Measurements from ENCODE around the gene PPP6R3. TPM values are rescaled to one million over a fixed set of nuclear protein-coding genes. Genes with fewer than 3 reads are reported as not detected.

PPP6R3 gene
- total and polyA plus RNA-seq, 2 of the 13 experiments (the other 11 are each of a cell fraction or from before 2014, with no cell fraction given): 41.2 to 83.4 TPM

DNA sequence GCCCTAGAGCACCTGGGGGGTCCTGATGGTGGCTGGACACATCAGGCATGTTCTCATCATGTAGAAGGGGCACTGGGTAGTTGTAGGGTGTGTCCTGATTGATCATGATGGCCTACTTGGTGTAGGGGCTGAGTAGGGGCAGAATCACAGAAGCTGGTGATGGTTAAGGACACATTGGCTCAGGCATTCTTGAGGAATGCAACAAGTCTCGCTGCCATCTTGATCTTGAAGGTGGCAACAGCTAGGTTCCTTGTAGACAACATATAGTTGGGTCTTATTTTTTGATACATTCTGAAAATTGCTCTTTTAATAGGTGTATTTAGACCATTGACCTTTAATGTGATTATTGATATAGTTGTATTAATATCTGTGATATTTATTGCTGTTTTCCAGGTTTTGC is 28.1 kb downstream of the PPP6R3 start (continued):
- TF ChIP-seq ZNF318 (CRISPR knock-in tag; IDR thresholded peaks at IDR 0.05) (no peak), ZNF891 (CRISPR knock-in tag; IDR thresholded peaks at IDR 0.05) (no peak), ASH2L (IDR thresholded peaks at IDR 0.05; ENCODE audit: insufficient read length, low read depth, low read length) (no peak)
- TF ChIP-seq, protein P1, sequence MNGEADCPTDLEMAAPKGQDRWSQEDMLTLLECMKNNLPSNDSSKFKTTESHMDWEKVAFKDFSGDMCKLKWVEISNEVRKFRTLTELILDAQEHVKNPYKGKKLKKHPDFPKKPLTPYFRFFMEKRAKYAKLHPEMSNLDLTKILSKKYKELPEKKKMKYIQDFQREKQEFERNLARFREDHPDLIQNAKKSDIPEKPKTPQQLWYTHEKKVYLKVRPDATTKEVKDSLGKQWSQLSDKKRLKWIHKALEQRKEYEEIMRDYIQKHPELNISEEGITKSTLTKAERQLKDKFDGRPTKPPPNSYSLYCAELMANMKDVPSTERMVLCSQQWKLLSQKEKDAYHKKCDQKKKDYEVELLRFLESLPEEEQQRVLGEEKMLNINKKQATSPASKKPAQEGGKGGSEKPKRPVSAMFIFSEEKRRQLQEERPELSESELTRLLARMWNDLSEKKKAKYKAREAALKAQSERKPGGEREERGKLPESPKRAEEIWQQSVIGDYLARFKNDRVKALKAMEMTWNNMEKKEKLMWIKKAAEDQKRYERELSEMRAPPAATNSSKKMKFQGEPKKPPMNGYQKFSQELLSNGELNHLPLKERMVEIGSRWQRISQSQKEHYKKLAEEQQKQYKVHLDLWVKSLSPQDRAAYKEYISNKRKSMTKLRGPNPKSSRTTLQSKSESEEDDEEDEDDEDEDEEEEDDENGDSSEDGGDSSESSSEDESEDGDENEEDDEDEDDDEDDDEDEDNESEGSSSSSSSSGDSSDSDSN (CRISPR knock-in tag; IDR thresholded peaks at IDR 0.05): no peak
- TF ChIP-seq, protein P2, sequence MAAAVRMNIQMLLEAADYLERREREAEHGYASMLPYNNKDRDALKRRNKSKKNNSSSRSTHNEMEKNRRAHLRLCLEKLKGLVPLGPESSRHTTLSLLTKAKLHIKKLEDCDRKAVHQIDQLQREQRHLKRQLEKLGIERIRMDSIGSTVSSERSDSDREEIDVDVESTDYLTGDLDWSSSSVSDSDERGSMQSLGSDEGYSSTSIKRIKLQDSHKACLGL (CRISPR knock-in tag; IDR thresholded peaks at IDR 0.05): no peak
